GM19240 (cell line): Measurements from ENCODE around the gene AKAP9.
"Not testable (repeated sequence)": the region's sequence is repeated elsewhere in the genome, so short reads cannot be mapped to it uniquely, and the experiment has no call there.

Experiments used
- DNase-seq: peaks from one replicate; pipeline ENCODE4 v3.0.0; 2011; ENCODE audit warnings: low spot score; ENCODE audit not compliant: insufficient read length

AKAP9 gene

DNA sequence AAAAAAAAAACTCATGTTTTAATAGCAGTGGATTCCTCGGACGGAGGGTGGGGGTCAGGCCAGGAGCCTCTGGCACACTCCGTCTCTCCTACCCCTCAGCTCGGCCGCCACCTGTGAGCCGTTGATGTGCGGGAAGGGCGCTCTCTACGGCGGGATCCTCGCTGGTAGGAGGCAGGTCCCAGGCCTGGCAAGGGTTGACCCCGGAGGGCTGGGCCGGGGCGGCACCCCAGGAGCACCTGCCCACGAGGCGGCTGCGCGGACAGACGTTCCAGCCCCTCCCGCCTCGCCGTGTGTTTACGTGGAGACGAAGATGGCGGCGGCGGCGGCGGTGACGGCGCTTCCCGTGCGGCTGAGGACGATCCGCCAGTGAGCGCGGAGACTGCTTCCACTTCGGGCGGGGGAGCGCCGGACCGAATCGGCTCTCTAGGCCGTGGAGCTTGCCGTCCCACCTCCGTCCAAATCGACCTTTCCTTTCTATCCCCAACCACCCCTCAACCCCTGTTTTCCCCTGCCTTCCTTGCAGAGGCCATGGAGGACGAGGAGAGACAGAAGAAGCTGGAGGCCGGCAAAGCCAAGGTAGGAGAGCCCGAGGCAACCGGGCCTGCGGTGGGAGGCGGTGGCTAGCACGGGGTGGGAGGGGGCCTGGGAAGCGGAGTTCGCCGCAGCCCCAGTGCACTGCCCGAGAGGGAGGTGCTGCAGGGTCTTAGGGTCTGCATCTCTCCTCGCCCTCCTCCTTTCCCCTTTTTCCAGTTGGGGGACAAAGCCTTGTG is at the start of gene AKAP9:
Gene AKAP9 (plus strand): TSS at position 291 of the 770 bp plus-strand sequence. CDS start 238 bp downstream, at position 529.
- peak; percentile 43 for DNase-seq

GRCh38 chr7:91892099-91892705 is 48.5 kb upstream of the AKAP9 start:
- no peak for DNase-seq

DNA sequence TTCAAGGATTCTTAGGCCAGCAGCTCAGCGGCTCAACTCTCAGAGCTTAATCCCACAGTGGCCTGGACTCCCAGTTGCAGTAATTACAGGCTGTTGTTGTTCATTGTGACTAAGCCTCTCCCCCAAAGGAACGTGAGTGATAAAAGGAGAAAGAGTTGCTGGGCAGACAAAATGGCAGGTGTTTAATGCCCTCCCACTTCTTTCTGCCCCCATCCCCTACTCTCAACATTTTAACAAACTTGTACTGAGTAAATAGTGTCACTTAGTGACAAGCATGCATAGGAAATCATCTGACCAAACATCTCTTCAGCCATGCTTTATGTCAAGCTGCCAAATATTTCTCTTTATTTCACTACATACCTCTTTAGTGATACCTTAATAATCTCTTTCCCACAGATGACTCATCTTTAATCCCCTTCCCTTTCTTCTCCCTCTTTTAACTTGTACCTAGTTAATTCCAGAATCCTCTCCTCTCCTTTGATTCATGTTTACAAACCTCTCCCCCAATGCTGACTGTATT is 47.8 kb upstream of the AKAP9 start:
- no peak for DNase-seq

DNA sequence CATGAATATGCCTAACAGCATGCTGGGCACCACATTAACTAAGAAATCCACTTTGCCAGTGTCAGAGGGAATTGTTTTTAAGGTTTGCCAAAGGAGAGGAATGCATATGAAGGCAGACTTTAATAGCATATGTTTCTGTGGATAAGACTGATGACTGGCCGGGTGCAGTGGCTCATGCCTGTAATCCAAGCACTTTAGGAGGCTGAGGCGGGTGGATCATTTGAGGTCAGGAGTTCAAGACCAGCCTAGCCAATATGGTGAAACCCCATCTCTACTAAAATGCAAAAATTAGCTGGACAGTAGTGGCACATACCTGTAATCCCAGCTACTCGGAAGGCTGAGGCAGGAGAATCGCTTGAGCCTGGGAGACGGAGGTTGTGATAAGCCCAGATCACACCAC is 47.0 kb upstream of the AKAP9 start:
- not testable (repeated sequence) for DNase-seq

DNA sequence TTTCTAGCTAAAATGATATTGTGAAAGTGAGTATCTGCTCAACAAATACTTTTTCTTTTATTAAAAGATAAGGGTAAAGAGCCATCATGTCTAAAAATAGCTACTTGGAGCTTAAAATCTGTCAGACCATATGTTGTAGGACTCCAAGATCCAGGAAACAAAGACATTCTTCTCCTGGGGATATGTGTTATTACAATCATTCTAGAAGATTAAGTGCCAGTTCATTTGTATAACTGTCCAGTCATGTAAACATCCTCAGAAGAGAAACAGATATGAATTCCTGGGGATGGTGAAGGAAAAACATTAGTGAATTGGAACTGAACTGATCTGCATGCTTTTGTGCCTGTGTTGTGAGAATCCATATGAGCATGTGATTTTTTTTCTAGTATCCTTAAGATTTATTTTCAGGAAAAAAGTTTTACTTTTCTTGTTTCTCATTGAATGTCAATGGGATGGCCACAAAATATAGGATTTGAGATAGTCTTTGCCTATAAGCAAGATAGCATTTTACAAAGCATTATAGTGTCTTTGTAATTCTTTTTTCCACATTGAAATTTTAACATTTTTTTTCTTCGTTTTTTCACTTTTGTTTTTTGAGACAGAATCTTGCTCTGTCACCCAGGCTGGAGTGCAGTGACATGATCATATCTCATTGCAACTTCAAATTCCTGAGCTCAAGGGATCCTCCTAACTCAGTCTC is 45.7 kb upstream of the AKAP9 start:
- no peak for DNase-seq

GRCh38 chr7:91898240-91898992 is 42.2 kb upstream of the AKAP9 start:
- no peak for DNase-seq

GRCh38 chr7:91899563-91899962 is 41.1 kb upstream of the AKAP9 start:
- no peak for DNase-seq

DNA sequence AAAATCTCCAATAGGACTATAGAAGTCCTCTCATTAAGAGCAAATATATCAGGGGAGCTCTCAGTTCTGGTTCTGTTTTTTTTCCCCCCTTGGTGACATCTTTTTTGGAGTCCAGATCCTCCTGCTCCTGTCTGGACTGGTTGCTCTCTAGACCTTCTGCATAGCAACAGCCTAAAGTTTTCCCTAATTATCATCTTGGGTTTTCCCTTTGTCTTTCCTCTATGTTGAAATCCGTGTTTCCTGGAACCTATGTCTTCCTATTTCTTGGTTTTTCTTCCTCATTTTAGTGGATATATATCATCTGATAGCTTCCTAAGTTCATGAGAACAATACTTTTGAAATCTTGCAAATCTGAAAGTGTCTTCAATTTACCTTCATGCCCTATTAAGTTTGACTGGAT is 30.5 kb upstream of the AKAP9 start:
- DNase-seq, result no peak

DNA sequence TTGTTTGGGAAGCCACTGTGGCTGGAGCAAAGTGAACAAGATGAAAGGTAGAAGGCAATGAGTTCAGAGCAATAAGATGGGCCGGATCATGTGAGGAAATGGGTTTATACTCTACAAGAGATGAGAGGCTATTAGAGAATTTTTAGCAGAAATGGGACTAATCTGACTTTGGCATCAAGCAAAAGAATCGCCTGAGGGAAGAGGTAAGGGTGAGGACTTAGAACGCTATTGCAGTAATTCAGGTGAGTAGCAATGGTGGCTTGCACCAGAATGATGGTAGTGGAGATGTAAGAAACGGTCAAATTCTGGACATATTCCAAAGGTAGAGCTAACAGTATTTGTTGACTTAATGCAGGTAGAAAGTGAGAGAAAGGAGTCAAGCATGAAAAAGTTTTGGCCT is 29.5 kb upstream of the AKAP9 start:
- DNase-seq, result no peak

GRCh38 chr7:91912494-91912893 is 28.2 kb upstream of the AKAP9 start:
- no peak for DNase-seq

DNA sequence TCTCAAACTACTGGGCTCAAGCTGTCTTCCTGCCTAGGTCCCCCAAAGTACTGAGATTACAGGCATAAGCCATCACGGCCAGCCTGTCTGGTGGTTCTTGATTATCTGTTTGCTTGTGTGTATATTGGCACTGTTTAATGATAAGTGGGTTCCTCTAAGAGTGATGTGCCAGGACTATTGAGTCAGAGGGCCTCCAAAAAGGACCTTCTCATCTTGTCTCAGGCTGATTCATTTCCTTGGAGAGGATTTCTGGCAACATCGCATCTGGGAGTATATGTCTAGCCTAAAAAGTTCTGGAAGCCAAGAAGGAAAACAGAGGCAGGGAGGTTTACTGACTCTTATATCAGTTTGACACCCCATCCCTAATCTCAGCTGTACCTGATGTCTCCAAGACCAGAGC is 27.1 kb upstream of the AKAP9 start:
- DNase-seq, result no peak

DNA sequence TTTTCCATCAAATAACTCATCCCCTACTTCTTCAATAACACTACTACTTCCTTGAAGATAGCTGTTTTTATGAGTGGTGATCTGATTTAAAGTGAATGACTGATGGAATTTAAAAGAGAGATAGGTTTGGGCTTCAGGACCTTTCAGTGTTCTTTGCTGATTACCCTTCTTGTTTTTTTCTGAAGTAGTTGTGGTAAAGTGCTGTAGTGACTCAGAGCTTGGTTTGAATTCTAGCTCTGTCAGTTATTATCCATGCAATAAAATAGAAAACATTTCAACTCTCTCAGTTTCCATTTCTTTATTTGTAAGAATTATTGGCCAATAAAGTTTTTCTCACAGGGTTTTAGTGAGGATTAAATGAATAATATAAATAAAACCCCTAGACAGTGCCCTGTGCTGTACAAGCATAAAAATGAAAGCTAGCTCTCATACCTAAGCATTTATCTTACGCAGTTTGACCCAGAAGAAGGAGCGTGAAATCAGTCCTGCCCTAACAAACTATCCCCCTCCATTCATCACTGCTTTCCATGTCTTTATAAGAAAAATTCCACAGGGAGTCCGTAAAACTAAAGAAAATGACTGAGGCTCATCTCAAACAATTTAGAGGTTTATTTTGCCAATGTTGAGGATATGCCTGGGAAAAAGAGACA is 25.1 kb upstream of the AKAP9 start:
- no peak for DNase-seq

- DNase-seq, result no peak
Measured at GRCh38 chr7:91916051-91916440, 24.6 kb upstream of the AKAP9 start.

DNA sequence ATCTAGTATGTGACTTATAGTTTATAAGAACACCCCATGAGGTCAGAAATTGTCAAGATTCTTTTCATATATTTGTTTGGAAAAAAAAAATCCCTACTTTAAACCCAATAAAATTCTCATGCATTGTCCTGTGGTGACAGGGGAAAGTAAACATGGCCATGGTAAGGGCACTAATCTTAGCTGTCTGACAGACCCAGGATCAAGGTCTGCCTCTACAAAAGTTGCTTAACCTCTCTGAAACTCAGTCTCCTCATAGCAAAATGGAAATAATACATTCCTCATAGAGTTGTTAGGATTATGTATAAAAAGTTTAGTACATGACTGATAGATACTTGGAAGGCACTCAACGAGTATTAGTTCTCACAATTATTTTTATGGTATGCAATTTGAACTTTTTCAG is 22.3 kb upstream of the AKAP9 start:
- no peak for DNase-seq

GRCh38 chr7:91922857-91923256 is 17.8 kb upstream of the AKAP9 start:
- DNase-seq, result no peak

DNA sequence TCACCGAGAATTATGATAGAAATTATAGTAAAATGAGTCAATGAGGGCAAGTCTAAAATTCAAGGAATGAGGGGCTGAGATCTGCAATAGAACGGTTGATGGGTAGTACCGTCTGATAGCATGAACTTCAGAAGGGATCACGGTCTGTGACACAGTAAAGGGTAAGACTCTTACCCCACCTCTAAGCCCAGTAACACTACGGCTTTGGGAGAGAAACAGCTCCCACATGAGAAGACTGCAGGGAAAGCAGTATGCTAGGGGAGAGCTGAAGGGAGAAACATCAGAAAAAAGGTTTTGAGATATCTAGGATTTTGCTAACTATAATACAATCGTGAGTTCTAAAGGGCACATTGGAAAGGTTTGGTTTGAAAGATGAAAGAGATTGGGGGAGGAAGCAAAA is 12.8 kb upstream of the AKAP9 start:
- DNase-seq, result no peak

DNA sequence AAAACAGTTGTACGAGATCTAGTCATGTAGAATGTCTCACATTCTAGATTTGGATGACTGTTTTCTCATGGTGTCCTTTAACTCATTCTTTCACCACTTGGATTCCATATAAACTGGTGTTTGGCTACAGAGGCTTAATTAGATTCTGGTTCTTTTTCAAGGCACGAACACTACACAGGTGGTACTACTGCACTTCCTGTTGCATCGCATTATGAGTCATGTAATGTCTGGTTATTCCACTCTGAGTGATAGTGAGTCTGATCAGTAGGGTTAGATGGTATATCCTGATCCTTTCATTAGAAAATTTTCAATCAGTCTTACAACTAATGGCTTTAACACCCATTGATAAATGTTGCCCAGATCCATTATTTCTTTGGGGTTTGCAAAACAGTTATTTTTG is 11.2 kb upstream of the AKAP9 start:
- no peak for DNase-seq

DNA sequence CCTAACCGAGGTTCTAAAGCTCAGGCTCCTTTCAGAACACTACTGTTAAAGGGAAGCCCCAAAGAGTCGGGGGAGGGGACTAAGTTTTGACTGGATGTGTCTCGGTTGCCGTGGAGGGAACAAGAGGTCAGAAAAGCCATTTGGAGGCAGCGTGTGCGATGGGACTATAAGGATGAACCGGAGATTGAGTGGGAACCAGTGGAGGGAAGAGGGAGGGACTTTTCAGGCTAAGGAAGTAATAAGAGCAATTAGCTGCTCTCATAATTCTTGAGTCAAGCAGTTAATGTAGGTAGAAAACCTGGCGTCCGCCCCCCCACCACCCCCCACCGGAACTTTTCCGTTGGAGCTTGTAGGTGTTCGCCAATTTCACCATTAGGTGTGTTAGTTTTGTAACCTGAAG is 491 bp upstream of the AKAP9 start:
- DNase-seq, result no peak

GRCh38 chr7:91941450-91941849 is 788 bp downstream of the AKAP9 start:
- DNase-seq, result no peak

DNA sequence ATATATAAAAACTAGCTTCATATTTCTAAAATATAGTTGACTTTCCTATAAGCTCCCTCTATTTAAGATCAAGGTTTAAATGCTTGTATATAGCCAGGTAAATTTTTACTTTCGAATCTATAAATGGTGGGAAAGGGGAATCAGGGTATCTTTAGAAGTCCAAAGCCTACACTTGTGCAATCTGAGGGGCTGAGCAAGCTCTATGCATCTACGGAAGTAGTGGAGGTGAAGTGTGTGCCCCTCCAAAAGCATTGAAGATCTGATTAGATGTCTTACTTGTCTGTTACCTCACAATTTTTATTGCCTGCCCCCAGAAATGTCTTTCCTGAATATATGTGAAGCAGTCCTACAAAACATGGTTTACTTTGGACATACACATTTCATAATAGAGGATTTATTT is 1.6 kb downstream of the AKAP9 start:
- no peak for DNase-seq

DNA sequence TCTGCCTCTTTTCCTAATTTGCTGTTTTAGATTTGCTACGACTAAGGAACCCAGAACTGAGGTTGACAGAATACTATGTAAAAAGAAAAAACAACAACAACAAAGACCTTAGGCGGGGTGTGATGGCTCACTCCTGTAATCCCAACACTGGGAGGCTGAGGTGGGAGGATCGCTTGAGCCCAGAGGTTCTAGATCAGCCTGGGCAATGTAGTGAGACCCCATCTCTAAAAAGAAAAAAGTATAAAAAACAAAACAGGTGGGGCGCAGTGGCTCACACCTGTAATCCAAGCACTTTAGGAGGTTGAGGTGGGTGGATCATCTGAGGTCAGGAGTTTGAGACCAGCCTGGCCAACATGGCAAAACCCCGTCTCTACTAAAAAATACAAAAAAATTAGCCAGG is 4.3 kb downstream of the AKAP9 start:
- DNase-seq, result not testable (repeated sequence)
